ENCODE data around the gene KCNJ15.

Gene KCNJ15

DNA sequence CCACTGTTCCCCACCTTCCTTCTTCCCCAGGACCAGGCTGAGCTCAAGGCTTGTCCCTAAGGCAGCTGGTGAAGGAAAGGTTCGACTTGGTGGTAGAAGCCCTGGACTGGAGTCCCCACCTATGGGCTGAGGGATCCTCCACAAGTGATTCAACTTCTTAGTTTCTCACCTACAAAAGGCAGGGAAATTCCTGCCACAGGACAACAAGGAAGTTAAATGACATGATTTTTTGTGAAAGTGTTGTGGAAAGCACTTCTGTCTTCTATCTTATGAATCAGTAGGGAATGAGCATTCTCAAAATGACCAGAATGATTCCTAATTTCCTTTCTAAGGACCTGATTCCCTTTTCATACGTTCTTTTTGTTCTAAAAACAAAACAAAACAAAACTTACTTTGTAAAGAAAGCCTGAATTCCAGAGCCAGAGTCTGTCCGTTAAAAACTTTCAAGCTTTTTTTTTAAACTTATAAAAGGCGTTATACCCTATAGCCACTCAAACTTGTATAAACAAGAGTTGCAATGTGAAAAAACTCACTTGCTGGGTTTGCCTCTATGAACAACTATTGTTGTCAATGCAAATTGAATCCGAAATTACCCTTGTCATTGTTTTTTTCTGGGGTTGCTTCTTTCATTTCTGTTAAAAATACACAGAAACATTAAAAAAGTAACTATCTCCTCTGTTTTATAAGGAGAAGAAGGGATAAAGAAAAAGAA, 12.2 kb downstream of the KCNJ15 start:
- DNase-seq: no peak

DNA sequence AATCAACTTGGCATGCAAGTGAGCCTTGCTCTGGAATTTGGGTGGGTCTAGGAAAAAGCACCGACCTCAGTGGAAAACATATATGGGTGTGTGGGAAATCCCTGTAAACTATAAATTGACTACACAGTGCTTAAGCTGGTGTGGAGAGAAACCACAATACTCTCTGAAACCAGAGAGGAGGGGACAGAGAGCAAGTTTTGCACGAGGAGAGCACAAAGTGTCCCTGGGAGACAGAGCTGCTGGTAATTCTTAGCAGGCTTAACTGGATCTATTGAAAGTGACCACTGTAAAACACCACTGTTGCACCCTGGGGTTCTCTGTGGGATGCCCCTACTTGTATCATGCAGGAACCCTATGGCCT, 12.8 kb downstream of the KCNJ15 start:
- DNase-seq: no peak

DNA sequence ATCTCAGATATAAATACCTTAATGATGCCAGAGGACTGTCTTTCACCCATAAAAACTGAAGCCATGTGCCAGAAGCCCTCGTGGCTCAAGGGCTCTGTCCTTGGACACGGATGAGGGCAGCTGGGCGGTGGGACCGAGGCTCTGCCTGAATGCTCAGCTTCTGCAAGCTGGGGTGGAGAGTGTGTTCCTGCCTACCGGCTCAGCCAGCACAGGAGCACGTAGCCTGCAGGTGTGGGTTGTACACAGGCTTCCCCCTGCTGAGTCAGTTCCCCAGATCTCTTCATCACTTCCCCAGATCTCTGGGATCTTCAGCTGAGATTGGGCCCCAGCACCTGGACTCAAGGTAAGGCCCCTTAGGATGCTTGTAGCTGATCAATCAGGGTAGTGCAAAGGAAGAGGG, 15.4 kb downstream of the KCNJ15 start:
- no peak for DNase-seq

DNA sequence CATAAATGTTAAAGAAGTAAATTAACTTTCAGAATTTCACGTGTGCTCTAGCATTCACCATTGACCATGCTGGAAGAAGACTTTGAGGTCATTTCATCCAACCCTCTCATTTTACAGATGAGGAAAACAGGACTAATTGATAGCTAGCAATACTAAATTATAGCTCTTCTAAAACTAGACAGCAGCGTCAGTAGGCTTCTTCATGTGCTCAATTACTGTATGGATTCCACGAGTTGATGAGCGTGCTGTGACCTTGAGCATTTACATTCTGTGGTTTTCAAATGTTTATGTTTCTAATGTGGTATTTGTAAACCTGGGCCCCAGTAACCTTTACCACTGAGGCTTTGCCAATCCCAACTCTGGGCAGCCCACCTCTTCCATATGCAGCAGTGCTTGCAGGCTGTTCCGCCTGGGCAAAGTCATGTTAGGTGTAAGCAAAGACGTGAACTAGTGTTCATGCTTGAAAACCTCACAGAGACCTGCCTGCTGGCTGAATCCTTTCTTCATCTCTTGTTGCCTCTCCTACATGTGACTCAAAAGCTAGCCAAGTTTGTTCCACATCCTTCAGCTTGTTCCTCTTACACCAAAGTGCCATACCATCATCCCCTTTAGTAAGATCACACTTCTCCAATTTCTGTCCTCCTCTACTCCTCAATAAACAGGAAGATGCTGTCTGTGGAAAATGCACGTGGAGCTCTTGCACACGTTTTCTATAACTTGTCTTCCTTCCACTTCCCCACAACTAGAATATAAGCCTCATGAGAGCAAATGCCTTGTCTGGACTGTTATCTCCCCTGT, 17.2 kb downstream of the KCNJ15 start:
- no peak for DNase-seq

DNA sequence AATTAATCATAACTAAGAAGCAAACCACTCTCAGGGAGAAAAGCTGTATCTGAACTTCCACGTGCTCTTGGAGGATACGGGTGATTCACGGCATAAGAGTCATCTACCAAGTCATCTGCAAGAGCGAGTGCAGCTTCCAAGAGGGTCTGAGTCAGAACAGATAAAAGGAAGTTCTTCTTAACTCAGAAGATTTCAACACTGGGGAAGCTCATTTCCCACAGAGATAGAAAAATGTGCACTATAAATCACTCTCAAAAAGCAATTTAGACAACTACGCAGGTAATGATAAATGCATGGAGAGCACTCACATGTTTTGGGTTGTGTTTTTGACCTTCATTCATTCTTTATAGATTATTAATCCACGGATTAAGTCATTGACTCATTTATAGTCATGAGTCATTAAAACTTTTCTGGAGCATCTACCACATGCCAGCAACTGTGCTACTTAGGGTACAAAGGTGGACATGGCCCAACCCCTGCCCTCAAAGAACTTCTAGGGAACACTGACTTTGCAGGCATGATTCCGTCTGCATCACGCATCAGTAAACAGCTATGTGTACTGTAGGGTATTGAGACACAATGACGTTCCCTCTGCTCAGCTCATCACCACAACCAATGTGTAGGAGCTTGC, 20.8 kb downstream of the KCNJ15 start:
- DNase-seq: no peak

DNA sequence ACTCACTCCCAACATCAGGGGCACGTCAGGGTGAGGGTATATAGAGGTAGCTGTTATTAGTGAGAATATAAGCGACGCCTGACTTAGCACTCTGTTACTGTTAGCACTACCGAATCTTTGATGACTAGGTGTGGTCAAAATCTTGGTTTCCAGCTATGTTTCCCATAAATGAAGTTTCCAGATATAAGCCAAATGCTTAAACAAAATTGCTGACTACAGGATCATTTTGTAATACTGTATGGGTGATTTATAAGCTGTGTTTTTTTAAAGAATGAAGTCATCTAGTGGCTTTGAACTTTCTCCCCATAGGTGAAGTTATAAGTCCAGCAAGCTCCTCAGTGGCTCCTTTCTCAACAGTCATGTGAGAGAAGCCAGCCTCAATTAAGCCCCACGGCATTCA, 23.7 kb downstream of the KCNJ15 start:
- no peak for DNase-seq

DNA sequence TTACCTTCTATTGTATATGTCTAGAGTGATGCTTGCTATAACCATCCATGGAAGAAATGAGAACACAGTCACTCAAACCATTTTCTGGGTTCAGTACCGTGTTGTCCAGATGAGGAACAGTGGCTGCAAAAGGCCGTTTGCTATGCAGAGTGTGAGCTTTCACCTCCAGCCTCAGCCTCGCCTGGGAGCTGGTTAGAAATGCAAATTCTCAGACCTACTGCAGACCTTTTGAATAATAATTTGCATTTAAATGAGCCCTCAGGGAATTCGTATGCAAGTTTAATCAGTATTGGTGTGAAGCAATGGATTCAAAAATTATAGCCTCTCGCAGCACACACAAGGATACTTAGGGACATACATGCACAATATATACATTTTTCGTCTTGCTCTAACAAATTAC, 24.1 kb downstream of the KCNJ15 start:
- DNase-seq: no peak

DNA sequence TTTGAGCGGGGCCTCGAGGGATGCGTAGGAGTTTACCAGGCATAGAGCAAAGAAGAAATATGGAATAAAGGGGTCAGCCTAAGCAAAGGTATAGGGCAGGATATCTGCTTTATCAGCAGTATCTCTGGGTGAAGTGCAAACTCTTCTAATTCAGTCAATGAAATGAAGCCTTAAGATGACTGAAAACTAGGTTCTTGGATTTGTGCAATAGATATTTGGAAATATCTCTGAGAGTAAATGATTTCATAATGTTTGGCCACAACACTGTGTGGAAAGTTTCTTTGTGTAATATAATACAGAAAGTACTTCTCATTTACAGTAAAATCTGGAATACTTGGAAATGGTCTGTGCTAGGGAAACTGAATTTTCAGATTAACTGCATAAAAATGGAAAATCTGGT, 26.1 kb downstream of the KCNJ15 start:
- no peak for DNase-seq

DNA sequence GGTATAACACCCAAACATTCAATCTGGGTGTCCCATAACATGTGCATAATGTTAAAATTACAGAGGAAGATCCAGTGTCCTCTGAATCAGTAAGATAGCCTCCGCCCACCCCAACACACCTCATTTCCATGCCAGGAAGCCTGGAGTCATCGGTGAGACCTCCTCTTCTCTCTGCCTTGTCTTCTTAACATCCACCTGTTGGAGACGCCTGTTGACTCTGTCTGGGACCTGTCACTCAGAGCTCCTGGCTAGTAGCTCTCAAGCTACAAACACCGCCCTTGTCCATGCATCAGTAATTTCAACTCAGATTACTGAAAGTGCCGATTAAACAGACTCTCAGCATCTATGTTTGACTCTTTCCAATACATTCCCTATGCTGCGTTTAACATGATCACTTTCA, 27.4 kb downstream of the KCNJ15 start:
- DNase-seq: no peak

DNA sequence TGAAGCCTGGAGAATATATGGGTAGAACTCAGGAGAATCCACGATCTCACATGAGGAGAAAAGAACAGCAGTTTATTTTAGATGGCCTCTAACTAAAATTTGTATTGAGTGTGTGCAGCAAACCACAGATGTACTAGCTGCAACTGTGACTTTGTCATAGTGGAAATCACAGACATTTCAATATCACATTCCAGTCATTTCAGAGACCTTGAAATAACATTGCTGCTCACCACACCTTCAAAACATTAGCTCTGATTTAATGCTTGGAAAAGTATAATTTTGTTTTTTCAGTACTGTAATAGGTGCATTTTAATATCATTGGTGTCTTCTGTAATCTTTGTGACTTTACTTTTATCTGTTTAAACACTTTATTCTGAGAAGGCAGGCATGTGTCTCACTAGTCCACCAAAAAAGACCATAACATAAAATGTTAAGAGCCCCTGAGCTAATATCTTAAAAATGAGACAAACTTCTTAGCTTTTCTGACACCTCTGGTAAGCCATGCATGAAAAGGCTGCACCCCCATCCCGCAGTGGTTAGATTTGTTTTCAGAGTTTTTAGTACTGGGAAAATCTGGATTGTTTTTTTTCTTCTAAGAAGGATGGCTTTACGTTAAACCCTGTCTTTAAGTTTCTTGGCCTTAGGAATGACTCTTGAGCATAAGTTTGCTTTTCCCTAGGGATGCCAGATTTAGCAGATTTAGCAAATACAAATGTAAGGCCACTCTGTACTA, 30.1 kb downstream of the KCNJ15 start:
- DNase-seq: no peak

DNA sequence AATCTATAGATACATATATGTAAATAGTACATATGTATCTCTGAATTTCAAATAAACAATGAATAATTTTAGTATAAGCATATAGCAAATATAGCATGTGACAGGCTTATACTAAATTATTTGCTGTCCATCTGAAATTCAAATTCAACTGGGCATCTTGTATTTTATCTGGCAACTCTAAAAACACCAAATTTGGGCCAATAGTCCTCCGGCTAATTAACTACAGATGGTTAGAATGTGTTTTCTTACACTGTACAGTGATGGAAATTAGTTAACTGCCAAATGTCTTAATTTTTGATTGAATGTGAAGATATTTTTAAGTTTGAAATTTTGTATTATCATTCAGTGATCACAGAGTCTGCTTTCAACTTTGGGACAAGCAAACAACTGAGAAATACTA, 30.7 kb downstream of the KCNJ15 start:
- DNase-seq: no peak

DNA sequence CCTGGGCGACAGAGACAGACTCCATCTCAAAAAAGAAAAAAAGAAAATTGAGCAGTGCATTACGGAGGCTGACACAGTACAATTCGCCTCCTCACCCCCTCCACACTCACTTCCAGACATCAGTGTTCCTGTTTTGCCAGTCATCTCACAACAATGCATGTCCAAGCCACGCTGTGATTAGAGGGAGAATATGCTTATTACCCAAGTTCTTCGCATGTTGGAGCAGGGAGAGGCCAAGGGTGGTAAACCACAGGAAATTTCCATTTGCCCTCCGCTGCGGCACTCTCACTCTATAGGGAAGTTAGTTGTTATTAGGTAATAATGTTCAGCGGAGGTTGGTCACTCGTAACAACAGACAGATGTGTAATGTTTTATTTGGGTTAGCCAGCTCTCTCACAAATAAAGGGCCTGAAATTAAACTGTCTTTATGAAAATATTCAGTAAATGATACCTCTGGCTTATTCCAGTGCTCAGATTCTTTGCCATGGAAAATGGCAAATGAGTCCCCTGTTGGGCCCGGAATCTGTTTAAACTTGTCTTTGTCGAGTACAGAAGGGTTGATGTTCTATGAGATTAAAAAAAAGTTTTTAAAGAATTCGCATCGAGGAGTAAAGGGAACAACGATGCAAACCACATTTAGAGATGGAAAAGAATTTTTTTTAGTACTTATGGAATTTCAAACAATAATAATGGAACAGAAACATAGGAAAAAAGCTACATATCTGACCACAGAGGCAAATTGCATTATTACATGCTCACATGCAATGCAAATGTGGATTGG, 33.1 kb downstream of the KCNJ15 start:
- DNase-seq: no peak

DNA sequence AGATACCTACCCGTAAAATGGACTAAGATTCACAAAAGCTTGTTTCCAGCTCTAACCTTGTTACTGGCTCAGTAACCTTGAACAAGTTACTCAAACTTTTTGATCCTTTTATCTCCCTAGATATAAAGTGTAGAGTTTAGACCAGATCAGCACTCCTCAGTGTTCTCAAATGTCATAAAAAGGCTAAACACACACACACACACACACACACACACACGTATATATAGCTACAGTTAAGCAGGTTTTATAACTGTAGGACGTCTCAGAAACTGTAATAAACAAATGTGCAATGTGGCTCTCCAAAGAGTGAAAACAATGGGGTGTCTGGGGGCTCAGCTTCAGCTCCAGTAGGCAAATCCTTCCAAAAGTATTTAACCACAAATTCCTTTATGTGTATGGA, 34.0 kb downstream of the KCNJ15 start:
- DNase-seq: no peak

DNA sequence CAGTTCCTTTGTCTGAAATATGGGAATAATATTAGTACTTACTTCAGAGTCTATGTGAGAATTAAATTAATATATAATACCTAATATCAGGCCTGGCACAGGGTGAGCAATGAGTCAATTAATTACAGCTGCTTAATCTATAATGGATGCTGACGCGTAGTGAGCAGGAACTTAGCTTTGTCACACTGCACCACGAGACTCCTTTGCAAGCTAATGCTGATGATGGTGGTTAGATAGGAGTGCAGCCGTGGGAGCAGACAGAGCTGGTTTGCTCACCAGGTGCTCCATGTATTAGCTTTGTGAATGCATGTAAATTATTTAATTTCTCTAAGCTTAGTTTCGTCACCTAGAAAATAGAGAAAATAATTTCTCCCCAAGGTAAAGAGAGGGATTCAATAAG, 35.1 kb downstream of the KCNJ15 start:
- no peak for DNase-seq

DNA sequence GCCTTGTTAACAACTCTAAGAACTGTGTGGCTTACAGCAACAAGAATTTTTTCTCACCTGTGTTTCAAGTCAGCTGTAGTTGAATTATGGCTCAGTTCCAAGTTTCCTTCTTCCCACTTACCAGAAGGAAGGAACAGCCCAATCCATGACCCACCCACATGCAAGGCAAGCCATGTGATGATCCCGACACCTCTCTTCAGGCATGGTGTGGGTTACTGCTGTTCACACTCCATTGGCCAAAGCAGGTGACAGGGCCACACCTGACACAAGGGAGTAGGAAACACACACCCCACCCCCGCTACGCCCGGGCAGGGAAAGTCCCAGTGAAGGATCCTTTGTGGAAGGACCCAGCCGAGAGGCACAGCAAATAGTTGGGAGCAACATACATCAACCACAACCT, 36.3 kb downstream of the KCNJ15 start:
- no peak for DNase-seq

DNA sequence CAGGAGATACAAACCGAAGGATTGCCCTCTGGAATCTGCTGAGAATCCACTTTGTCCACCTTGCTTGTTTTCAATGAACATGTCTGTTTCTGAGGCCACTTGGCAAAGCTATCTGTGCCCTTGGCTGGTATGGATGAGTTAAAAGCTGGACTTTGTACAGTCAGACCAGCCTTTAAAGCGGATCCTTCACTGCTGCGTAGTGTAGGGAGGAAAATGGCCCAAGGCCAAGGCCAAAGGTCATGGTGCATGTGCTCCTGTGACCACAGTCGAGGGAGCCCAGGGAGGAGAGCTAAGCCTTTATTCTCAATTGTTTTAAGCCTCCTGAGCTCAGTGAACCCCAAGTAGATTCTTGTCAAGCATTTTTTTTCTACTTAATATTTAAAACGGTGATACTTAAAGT, 37.0 kb downstream of the KCNJ15 start:
- DNase-seq: no peak

DNA sequence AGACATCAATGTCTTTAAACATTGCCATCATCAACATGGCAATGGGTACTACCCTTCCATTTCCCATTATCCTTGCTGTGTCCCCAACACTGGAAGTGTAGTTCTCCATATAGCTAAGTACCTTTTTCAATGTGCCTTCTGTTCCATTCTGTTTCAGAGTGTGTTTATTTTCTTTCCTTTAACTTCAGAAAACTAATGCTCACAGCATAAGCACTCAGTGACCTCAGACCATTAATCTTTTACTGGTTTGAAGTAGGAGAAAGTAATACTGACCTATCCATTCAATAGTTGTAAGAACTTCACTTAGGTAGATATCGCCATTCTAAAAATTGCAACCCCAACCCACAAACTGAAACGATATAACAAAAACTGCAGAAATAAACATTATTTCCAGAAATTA, 37.8 kb downstream of the KCNJ15 start:
- no peak for DNase-seq

DNA sequence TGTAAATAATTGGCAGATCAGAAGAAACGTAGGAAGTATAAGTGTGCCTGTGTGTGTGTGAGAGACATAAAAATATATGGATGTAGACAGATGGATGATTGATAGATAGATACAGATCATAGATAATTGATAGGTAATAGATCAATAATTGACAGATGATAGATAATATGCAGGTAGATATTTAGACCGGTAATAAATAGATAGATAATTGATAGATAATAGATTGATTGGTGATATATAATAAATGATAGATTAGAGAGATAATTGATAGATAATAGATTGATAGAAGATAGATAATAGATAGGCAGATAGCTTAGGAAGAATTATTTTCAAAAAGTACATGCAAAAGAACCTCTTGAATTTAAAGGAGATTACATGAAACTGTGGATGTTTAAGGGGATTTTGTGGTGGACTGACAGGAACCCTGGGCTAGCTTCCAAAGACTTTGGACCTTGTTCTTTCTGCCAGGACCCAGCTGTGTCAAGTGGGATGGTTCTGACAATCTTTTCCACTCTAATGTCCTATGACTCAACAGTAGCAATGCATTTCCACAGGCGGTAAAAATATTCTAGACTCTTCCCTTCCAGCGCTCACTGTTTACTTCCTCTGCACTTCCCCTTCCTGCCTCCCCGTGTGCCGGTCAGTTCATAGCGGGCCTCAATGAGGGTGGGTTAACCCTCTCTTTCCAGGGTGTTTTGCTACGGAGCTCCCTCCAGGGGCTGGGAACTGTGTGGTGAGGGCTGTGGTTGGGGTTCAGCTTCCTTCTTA, 39.4 kb downstream of the KCNJ15 start:
- no peak for DNase-seq

DNA sequence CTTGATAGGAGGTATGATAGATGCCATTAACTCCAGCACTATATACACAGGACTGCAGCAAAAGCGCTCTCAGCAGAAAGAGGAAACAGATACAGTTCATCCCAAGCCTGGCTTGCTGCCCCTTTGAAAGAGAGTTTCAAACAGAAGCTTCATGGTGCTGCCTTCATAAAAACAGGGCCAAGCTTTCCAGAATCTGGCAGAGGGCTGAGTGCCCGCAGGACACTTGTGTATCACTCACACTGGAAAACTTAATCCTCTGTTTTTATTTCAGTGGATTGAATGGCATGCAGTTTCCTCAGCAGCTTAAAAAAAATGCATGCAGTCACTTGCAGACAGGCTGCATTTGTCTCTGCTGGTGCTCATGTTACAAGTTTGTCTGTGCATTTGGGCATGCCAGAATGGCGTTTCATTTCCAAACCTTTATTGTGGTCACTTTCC, 40.4 kb downstream of the KCNJ15 start:
- no peak for DNase-seq

DNA sequence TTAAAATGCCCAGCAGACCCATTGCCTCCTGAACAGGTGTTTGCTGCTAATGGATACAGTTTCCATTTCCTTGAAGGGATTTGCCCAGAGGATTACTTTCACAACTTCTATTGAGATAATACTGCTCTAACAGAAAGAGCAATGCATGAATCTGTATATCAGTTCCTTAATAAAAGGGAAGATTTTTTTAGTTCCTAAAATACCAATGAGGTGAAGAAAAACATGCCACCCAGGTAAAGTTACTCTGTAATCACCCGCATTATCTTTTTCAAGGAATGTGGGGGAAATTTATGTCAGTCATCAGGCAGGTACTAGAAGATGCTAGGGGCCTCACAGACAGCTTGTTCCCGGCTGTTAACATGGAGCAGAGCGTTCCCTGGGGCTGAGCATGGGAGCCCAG, 41.1 kb downstream of the KCNJ15 start:
- no peak for DNase-seq

DNA sequence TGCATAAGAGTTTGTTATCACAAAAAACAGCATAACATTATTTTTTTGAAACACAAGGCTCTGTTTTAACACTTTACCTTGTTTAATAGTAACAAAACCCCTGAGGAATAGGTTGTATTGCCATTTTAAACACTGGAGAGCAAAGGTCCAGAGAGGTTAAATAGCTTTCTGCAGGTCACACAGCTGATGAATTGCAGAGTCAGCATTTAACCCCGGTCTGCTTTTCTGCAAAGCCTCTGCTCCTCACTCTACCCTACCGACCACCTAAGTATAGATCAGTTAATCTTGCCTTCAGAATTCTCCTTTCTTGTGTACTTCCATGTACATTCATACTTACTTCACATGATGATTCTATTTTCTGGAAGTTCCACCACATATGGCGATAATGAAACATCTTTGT, 42.0 kb downstream of the KCNJ15 start:
- DNase-seq: no peak

DNA sequence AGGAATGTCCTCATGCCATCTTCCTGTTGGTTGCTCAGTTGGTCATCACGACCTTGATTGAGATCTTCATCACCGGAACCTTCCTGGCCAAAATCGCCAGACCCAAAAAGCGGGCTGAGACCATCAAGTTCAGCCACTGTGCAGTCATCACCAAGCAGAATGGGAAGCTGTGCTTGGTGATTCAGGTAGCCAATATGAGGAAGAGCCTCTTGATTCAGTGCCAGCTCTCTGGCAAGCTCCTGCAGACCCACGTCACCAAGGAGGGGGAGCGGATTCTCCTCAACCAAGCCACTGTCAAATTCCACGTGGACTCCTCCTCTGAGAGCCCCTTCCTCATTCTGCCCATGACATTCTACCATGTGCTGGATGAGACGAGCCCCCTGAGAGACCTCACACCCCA, 42.9 kb downstream of the KCNJ15 start:
- DNase-seq: no peak

Measured in NCI-H146 (cell line).